Fibroblast of lung (primary cell): ENCODE results near the gene C5orf15.

ENCODE experiments used
- EZH2 ChIP-seq: IDR thresholded peaks from 2 replicates; pipeline ENCODE4 v1.5.1; 2012; ENCODE audit warnings: low read length, control low read depth, mild to moderate bottlenecking; ENCODE audit errors: missing control alignments
- TF ChIP-seq, protein P1 (sequence below), 2 donors: IDR thresholded peaks in 1 of 2; conservative IDR thresholded peaks in 1 of 2; 1 replicate in 1 of 2; 2 replicates in 1 of 2; pipeline ENCODE4 v1.5.1; 2011 to 2012; ENCODE audit warnings: low read length in 2 of 2, control low read depth in 1 of 2, inconsistent platforms in 1 of 2, low read depth in 1 of 2, mild to moderate bottlenecking in 1 of 2

DNA sequence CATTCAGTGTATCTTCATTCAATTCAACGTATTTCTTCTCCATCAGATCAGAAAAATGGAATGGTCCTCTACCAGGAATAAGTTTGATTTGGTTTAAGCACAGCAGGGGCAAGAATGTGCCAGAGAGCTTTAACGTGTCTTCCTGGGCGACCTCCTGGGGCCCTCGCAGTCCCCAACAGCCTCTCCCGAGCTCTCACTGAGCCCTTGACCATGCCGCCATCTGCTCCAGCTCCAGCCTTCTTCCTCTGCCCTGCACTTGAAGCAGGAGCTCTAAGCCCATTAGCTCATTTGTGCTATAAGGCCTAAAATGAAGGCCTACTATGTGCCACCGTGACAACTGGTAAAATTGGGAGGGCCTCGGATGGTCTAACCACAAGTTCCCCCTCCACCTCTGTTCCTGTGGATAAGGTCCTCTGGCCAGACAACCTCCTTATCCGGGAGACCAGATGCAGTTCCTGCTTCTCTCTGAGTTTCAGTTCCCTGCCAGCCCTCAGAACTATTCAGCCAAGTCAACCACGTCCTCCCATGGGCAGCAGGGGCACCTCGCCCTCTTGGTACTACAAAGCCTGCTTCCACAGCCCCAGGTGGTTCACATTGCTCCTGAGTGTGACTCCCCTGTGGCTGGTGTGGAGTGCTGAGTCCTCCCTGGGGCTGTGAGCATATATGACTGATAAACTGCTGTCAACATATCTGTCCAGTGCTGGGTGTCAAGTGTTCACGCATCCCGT is 35.8 kb downstream of the C5orf15 start:
- TF ChIP-seq, protein P1, sequence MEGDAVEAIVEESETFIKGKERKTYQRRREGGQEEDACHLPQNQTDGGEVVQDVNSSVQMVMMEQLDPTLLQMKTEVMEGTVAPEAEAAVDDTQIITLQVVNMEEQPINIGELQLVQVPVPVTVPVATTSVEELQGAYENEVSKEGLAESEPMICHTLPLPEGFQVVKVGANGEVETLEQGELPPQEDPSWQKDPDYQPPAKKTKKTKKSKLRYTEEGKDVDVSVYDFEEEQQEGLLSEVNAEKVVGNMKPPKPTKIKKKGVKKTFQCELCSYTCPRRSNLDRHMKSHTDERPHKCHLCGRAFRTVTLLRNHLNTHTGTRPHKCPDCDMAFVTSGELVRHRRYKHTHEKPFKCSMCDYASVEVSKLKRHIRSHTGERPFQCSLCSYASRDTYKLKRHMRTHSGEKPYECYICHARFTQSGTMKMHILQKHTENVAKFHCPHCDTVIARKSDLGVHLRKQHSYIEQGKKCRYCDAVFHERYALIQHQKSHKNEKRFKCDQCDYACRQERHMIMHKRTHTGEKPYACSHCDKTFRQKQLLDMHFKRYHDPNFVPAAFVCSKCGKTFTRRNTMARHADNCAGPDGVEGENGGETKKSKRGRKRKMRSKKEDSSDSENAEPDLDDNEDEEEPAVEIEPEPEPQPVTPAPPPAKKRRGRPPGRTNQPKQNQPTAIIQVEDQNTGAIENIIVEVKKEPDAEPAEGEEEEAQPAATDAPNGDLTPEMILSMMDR (conservative IDR thresholded peaks at IDR 0.05 in 1 of 2, IDR thresholded peaks at IDR 0.05 in 1 of 2; ENCODE audit: low read depth in 1 of 2, low read length in 2 of 2): no peak
- TF ChIP-seq EZH2: no peak
